Measurements from ENCODE around the gene KRT37.

GRCh38 chr17:41467561-41467960 is 43.2 kb upstream of the KRT37 start:
- TF ChIP-seq POLR2A (IDR thresholded peaks at IDR 0.05; ENCODE audit: low read length) (no peak), GATA1 (IDR thresholded peaks at IDR 0.05; ENCODE audit: low read depth, low read length) (no peak)

Data from erythroblast (primary cell).